ENCODE results near the gene DUOXA2.

The DUOXA2 gene

DNA sequence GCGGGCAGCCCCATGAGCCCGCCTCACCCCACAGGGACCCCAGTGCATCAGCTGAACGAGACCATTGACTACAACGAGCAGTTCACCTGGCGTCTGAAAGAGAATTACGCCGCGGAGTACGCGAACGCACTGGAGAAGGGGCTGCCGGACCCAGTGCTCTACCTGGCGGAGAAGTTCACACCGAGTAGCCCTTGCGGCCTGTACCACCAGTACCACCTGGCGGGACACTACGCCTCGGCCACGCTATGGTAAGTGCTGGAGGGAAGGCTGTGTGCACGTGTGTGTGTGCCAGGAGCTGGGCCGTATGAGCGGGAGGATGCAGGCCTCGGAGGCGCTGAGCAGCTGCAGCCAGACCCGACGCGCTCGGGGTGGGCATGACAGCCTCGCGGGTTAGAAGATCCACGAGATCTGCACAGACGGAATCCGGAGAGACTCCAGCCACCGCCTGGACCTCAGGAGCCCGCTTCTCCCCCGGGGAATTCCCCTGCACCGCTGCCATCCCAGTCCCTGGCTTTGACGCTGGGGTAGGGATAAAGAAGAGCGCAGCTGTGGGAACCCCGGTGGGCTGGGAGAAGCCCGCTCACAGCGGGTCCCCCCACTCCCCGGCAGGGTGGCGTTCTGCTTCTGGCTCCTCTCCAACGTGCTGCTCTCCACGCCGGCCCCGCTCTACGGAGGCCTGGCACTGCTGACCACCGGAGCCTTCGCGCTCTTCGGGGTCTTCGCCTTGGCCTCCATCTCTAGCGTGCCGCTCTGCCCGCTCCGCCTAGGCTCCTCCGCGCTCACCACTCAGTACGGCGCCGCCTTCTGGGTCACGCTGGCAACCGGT lies 2.6 kb downstream of the DUOXA2 start:
- no peak overlapping the region for H3K4me2 ChIP-seq (ENCODE audit: low read length)
- no peaks in the 10 kb centered on the region for H3K36me3 ChIP-seq (ENCODE audit: control insufficient read depth, insufficient read depth, low read length)
- H3K56ac ChIP-seq (ENCODE audit: low read length): no peak overlapping the region
- H3K4ac ChIP-seq (ENCODE audit: low read depth, low read length): no peak overlapping the region
- no peak overlapping the region for H3K18ac ChIP-seq (ENCODE audit: low read length)
- WGBS (ENCODE audit: extremely low coverage, insufficient coverage, low lambda C conversion rate): no CpG with 5 or more reads among the region's 65 CpGs
- H3K27ac ChIP-seq (ENCODE audit: low read depth, low read length): no peak overlapping the region
- peak overlapping the region; percentile 29 for H3K23ac ChIP-seq (ENCODE audit: low read length)
- H4K5ac ChIP-seq (ENCODE audit: low read length): no peak overlapping the region
- H2BK5ac ChIP-seq (ENCODE audit: low read length): no peak overlapping the region
- no peak overlapping the region for H2BK15ac ChIP-seq (replicated peaks; ENCODE audit: low read depth)
- H3K4me3 ChIP-seq (ENCODE audit: low read length): no peak overlapping the region
- H3K79me2 ChIP-seq (ENCODE audit: control insufficient read depth, insufficient read depth, low read length): no peaks in the 10 kb centered on the region
- no peak overlapping the region for H2BK120ac ChIP-seq (ENCODE audit: low read depth, low read length)
- H3K27me3 ChIP-seq (ENCODE audit: insufficient read depth, low read length, poor library complexity): peaks cover 60% of the 10 kb centered on the region
- H3K4me1 ChIP-seq (ENCODE audit: control insufficient read depth, low read depth, low read length): no peaks in the 10 kb centered on the region
- H3K79me1 ChIP-seq (ENCODE audit: low read length): no peaks in the 10 kb centered on the region
- no peak overlapping the region for H2AK5ac ChIP-seq (ENCODE audit: low read length)
- H4K8ac ChIP-seq (ENCODE audit: low read depth, low read length): no peak overlapping the region
- H3K9ac ChIP-seq (ENCODE audit: low read length): no peak overlapping the region
- DNase-seq: no peak

- WGBS (ENCODE audit: extremely low coverage, insufficient coverage, low lambda C conversion rate): no CpG with 5 or more reads among the region's 33 CpGs
Measured at GRCh38 chr15:45117308-45118130, 3.4 kb downstream of the DUOXA2 start.

GRCh38 chr15:45118131-45118588 lies 4.0 kb downstream of the DUOXA2 start:
- Histone ChIP-seq H3K36me3 (ENCODE audit: control insufficient read depth, insufficient read depth, low read length) (no peaks in the 10 kb centered on the region), H2BK120ac (ENCODE audit: low read depth, low read length) (no peak overlapping the region), H2AK5ac (ENCODE audit: low read length) (no peak overlapping the region), H3K27me3 (ENCODE audit: insufficient read depth, low read length, poor library complexity) (peaks cover 46% of the 10 kb centered on the region), H3K79me1 (ENCODE audit: low read length) (no peaks in the 10 kb centered on the region), H2BK5ac (ENCODE audit: low read length) (no peak overlapping the region), H3K4me1 (ENCODE audit: control insufficient read depth, low read depth, low read length) (no peaks in the 10 kb centered on the region), H3K27ac (ENCODE audit: low read depth, low read length) (no peak overlapping the region), H3K18ac (ENCODE audit: low read length) (no peak overlapping the region), H4K5ac (ENCODE audit: low read length) (no peak overlapping the region), H3K9ac (ENCODE audit: low read length) (no peak overlapping the region), H4K8ac (ENCODE audit: low read depth, low read length) (no peak overlapping the region), H3K79me2 (ENCODE audit: control insufficient read depth, insufficient read depth, low read length) (no peaks in the 10 kb centered on the region), H3K4ac (ENCODE audit: low read depth, low read length) (no peak overlapping the region), H3K23ac (ENCODE audit: low read length) (no peak overlapping the region), H2BK15ac (replicated peaks; ENCODE audit: low read depth) (no peak overlapping the region), H3K56ac (ENCODE audit: low read length) (no peak overlapping the region), H3K4me3 (ENCODE audit: low read length) (no peak overlapping the region), H3K4me2 (ENCODE audit: low read length) (no peak overlapping the region)
- WGBS (ENCODE audit: extremely low coverage, insufficient coverage, low lambda C conversion rate): no CpG with 5 or more reads among the region's 14 CpGs
- peak; percentile 95 for DNase-seq

More at GRCh38 chr15:45117308-45118130, 3.4 kb downstream of the DUOXA2 start:
- no peak for DNase-seq
- Histone ChIP-seq H2BK15ac (replicated peaks; ENCODE audit: low read depth) (no peak overlapping the region), H2BK5ac (ENCODE audit: low read length) (no peak overlapping the region), H3K27me3 (ENCODE audit: insufficient read depth, low read length, poor library complexity) (peaks cover 52% of the 10 kb centered on the region), H3K79me2 (ENCODE audit: control insufficient read depth, insufficient read depth, low read length) (no peaks in the 10 kb centered on the region), H3K36me3 (ENCODE audit: control insufficient read depth, insufficient read depth, low read length) (no peaks in the 10 kb centered on the region), H3K56ac (ENCODE audit: low read length) (no peak overlapping the region), H3K79me1 (ENCODE audit: low read length) (no peaks in the 10 kb centered on the region), H2BK120ac (ENCODE audit: low read depth, low read length) (no peak overlapping the region), H2AK5ac (ENCODE audit: low read length) (no peak overlapping the region), H3K4ac (ENCODE audit: low read depth, low read length) (no peak overlapping the region), H3K23ac (ENCODE audit: low read length) (no peak overlapping the region), H3K18ac (ENCODE audit: low read length) (no peak overlapping the region), H4K5ac (ENCODE audit: low read length) (no peak overlapping the region), H3K4me3 (ENCODE audit: low read length) (no peak overlapping the region), H3K9ac (ENCODE audit: low read length) (no peak overlapping the region), H3K4me1 (ENCODE audit: control insufficient read depth, low read depth, low read length) (no peaks in the 10 kb centered on the region), H4K8ac (ENCODE audit: low read depth, low read length) (no peak overlapping the region), H3K27ac (ENCODE audit: low read depth, low read length) (no peak overlapping the region), H3K4me2 (ENCODE audit: low read length) (peak overlapping the region; percentile 21)

GRCh38 chr15:45118996-45119395 lies 4.9 kb downstream of the DUOXA2 start:
- Histone ChIP-seq H3K27me3 (ENCODE audit: insufficient read depth, low read length, poor library complexity) (peaks cover 37% of the 10 kb centered on the region), H2AK5ac (ENCODE audit: low read length) (no peak overlapping the region), H3K36me3 (ENCODE audit: control insufficient read depth, insufficient read depth, low read length) (no peaks in the 10 kb centered on the region), H3K4ac (ENCODE audit: low read depth, low read length) (no peak overlapping the region), H3K23ac (ENCODE audit: low read length) (no peak overlapping the region), H2BK120ac (ENCODE audit: low read depth, low read length) (no peak overlapping the region), H3K4me2 (ENCODE audit: low read length) (no peak overlapping the region), H4K8ac (ENCODE audit: low read depth, low read length) (no peak overlapping the region), H3K56ac (ENCODE audit: low read length) (no peak overlapping the region), H2BK15ac (replicated peaks; ENCODE audit: low read depth) (no peak overlapping the region), H3K4me1 (ENCODE audit: control insufficient read depth, low read depth, low read length) (no peaks in the 10 kb centered on the region), H3K79me1 (ENCODE audit: low read length) (no peaks in the 10 kb centered on the region), H3K27ac (ENCODE audit: low read depth, low read length) (no peak overlapping the region), H2BK5ac (ENCODE audit: low read length) (no peak overlapping the region), H4K5ac (ENCODE audit: low read length) (no peak overlapping the region), H3K18ac (ENCODE audit: low read length) (no peak overlapping the region), H3K79me2 (ENCODE audit: control insufficient read depth, insufficient read depth, low read length) (no peaks in the 10 kb centered on the region), H3K9ac (ENCODE audit: low read length) (no peak overlapping the region), H3K4me3 (ENCODE audit: low read length) (no peak overlapping the region)
- DNase-seq: no peak
- WGBS (ENCODE audit: extremely low coverage, insufficient coverage, low lambda C conversion rate): no CpG with 5 or more reads among the region's 5 CpGs

GRCh38 chr15:45120081-45120972 lies 6.2 kb downstream of the DUOXA2 start:
- Histone ChIP-seq H2BK15ac (replicated peaks; ENCODE audit: low read depth) (no peak overlapping the region), H2BK120ac (ENCODE audit: low read depth, low read length) (no peak overlapping the region), H3K4me3 (ENCODE audit: low read length) (no peak overlapping the region), H3K79me2 (ENCODE audit: control insufficient read depth, insufficient read depth, low read length) (no peaks in the 10 kb centered on the region), H3K4me1 (ENCODE audit: control insufficient read depth, low read depth, low read length) (no peaks in the 10 kb centered on the region), H3K36me3 (ENCODE audit: control insufficient read depth, insufficient read depth, low read length) (no peaks in the 10 kb centered on the region), H2BK5ac (ENCODE audit: low read length) (no peak overlapping the region), H3K4ac (ENCODE audit: low read depth, low read length) (no peak overlapping the region), H3K27me3 (ENCODE audit: insufficient read depth, low read length, poor library complexity) (peaks cover 29% of the 10 kb centered on the region), H3K23ac (ENCODE audit: low read length) (no peak overlapping the region), H3K4me2 (ENCODE audit: low read length) (no peak overlapping the region), H4K8ac (ENCODE audit: low read depth, low read length) (no peak overlapping the region), H2AK5ac (ENCODE audit: low read length) (no peak overlapping the region), H3K9ac (ENCODE audit: low read length) (no peak overlapping the region), H4K5ac (ENCODE audit: low read length) (no peak overlapping the region), H3K56ac (ENCODE audit: low read length) (no peak overlapping the region), H3K18ac (ENCODE audit: low read length) (no peak overlapping the region), H3K27ac (ENCODE audit: low read depth, low read length) (no peak overlapping the region), H3K79me1 (ENCODE audit: low read length) (no peaks in the 10 kb centered on the region)
- no peak for DNase-seq
- WGBS (ENCODE audit: extremely low coverage, insufficient coverage, low lambda C conversion rate): no CpG with 5 or more reads among the region's 10 CpGs
